ENCODE data around the gene MGME1. TPM values are rescaled to one million over a fixed set of nuclear protein-coding genes. Genes with fewer than 3 reads are reported as not detected.

The MGME1 gene
- total and polyA plus RNA-seq, 2 of the 13 experiments (the other 11 are each of a cell fraction or from before 2014, with no cell fraction given) = 36.7 to 66.6 TPM

GRCh38 chr20:17968366-17969277, at the start of gene MGME1, which contains the start of gene SNX5 (continued):
- TF ChIP-seq GPN1 (CRISPR knock-in tag; IDR thresholded peaks at IDR 0.05; ENCODE audit: borderline replicate concordance) = peak; percentile 95; the same call in 1 of the 2 replicates
- peak; percentile 69 for TF ChIP-seq MIER2 (CRISPR knock-in tag; IDR thresholded peaks at IDR 0.05)
- TF ChIP-seq HES4 (CRISPR knock-in tag; IDR thresholded peaks at IDR 0.05; ENCODE audit: borderline replicate concordance) = peak; percentile 93; the same call in 1 of the 2 replicates
- TF ChIP-seq SMARCE1 (IDR thresholded peaks at IDR 0.05; ENCODE audit: borderline replicate concordance) = 0 out of 2 replicates have a peak, but pooled peaks have one; percentile 43
- peak; percentile 74 for TF ChIP-seq ZNF12 (CRISPR knock-in tag; IDR thresholded peaks at IDR 0.05)
- peak; percentile 99; the same call in 1 of the 2 replicates for TF ChIP-seq ZFP90 (CRISPR knock-in tag; IDR thresholded peaks at IDR 0.05; ENCODE audit: borderline replicate concordance)
- TF ChIP-seq KLF16 (CRISPR knock-in tag; IDR thresholded peaks at IDR 0.05) = peak; percentile 86 to 99; a peak in 3 of 4 replicates
- TF ChIP-seq PATZ1 (CRISPR knock-in tag; IDR thresholded peaks at IDR 0.05) = peak; percentile 91
- TF ChIP-seq CENPT (CRISPR knock-in tag; IDR thresholded peaks at IDR 0.05; ENCODE audit: low read depth) = peak; percentile 91; the same call in 1 of the 2 replicates
- no peak for TF ChIP-seq ZNF512B (CRISPR knock-in tag; IDR thresholded peaks at IDR 0.05; ENCODE audit: borderline replicate concordance)
- TF ChIP-seq ISL2 (CRISPR knock-in tag; IDR thresholded peaks at IDR 0.05) = peak; percentile 91
- peak; percentile 91 for TF ChIP-seq HNRNPL (IDR thresholded peaks at IDR 0.05; ENCODE audit: low read depth, low read length)
- TF ChIP-seq ZNF678 (CRISPR knock-in tag; IDR thresholded peaks at IDR 0.05) = peak; percentile 22; the same call in 1 of the 2 replicates
- TF ChIP-seq ZNF326 (CRISPR knock-in tag; IDR thresholded peaks at IDR 0.05; ENCODE audit: borderline replicate concordance) = no peak

Data from HepG2 (cell line).